Measurements from ENCODE around the gene HSF4.

HSF4 gene

DNA sequence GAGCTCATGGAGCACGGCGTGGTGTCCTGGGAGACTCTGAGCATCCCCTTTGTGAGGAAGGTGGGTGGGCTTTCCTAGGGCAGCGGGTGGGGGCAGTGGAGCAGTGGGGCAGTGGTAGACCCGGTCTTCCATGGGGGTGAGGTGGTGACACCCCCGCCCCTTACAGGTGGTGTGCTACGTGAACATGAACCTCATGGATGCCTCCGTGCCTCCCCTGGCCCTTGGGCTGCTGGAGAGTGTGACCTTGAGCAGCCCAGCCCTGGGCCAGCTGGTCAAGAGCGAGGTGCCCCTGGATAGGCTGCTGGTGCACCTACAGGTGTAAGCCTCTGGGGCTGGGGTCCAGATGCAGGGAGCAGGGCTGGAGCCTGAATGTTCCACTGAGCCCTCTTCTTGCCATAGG is 35.9 kb downstream of the HSF4 start:
- TF ChIP-seq SP1 (IDR thresholded peaks at IDR 0.05) (no peak), BHLHE40 (IDR thresholded peaks at IDR 0.05; ENCODE audit: borderline replicate concordance) (no peak), FOXK2 (IDR thresholded peaks at IDR 0.05) (no peak), TARDBP (IDR thresholded peaks at IDR 0.05) (no peak), HDGF (IDR thresholded peaks at IDR 0.05; ENCODE audit: borderline replicate concordance) (no peak), FOXA1 (IDR thresholded peaks at IDR 0.05) (no peak)
- TF ChIP-seq, protein P1, sequence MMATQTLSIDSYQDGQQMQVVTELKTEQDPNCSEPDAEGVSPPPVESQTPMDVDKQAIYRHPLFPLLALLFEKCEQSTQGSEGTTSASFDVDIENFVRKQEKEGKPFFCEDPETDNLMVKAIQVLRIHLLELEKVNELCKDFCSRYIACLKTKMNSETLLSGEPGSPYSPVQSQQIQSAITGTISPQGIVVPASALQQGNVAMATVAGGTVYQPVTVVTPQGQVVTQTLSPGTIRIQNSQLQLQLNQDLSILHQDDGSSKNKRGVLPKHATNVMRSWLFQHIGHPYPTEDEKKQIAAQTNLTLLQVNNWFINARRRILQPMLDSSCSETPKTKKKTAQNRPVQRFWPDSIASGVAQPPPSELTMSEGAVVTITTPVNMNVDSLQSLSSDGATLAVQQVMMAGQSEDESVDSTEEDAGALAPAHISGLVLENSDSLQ (IDR thresholded peaks at IDR 0.05): no peak
- CTCF ChIA-PET: no interaction called here
- POLR2A ChIA-PET: no interaction called here
- no peak for DNase-seq (ENCODE audit: extremely low spot score)

DNA sequence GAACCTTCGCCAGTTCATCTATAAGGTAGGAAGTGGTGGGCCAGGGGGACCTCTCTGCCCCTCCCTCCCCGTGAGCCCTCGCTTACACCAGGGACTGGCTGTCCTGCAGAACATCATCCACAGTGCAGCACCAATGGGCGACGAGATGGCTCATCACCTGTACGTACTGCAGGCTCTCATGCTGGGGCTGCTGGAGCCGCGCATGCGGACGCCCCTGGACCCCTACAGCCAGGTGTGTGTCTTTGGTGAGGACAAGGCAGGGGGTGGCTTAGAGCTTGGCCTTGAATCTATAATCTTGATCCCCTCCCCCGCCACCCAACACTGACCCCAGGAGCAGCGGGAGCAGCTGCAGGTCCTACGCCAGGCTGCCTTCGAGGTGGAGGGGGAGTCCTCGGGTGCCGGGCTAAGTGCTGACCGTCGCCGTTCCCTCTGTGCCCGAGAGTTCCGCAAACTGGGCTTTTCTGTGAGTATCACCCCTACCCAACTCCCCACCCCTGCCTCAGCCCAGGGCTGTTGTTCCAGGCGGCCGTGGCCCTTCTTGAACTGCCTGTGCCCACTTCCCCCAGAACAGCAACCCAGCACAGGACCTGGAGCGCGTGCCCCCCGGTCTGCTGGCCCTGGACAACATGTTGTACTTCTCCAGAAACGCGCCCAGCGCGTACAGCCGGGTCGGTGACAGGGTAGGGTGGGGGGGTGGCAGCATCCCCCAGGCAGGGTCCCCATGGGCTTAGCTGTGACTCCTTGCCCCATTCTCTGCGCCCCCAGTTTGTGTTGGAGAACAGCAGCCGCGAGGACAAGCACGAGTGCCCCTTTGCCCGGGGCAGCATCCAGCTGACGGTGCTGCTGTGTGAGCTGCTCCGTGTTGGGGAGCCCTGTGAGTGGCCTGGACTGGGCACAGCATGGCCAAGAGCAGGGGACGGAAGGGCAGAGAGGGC is 37.1 kb downstream of the HSF4 start:
- TF ChIP-seq ELF4 (IDR thresholded peaks at IDR 0.05) (no peak), BHLHE40 (IDR thresholded peaks at IDR 0.05; ENCODE audit: borderline replicate concordance) (no peak), L3MBTL2 (conservative IDR thresholded peaks at IDR 0.05) (no peak), FOXA1 (IDR thresholded peaks at IDR 0.05) (no peak), TARDBP (IDR thresholded peaks at IDR 0.05) (no peak), ZNF384 (IDR thresholded peaks at IDR 0.05) (no peak), LEF1 (IDR thresholded peaks at IDR 0.05; ENCODE audit: borderline replicate concordance) (no peak), SUZ12 (IDR thresholded peaks at IDR 0.05) (no peak), CTBP1 (IDR thresholded peaks at IDR 0.05; ENCODE audit: borderline replicate concordance) (no peak), HDGF (IDR thresholded peaks at IDR 0.05; ENCODE audit: borderline replicate concordance) (no peak), FOXM1 (IDR thresholded peaks at IDR 0.05; ENCODE audit: borderline replicate concordance) (no peak), ARNT (IDR thresholded peaks at IDR 0.05) (no peak)
- no peak for DNase-seq (ENCODE audit: extremely low spot score)
- ChIA-PET POLR2A (interaction anchor here (1.1 kb wide), 1 partner anchor 45 kb away, joined by 4 read pairs; no protein-coding TSS in a partner anchor), CTCF (interaction anchor here (0.6 kb wide), 1 partner anchor 17 kb away, joined by 5 read pairs; no protein-coding TSS in a partner anchor)

DNA sequence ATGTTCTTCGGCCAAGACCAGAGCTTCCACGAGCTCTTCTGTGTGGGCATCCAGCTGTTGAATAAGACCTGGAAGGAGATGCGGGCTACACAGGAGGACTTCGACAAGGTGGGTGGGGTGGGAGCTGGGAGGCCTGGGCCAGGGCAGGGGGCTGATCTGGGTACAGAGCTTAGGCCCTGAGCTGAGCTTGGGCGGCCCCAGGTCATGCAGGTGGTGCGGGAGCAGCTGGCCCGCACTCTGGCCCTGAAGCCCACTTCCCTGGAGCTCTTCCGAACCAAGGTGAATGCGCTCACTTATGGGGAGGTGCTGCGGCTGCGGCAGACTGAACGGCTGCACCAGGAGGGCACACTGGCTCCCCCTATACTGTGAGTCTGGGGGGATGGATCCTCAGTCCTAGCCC is 37.9 kb downstream of the HSF4 start:
- ChIA-PET CTCF (no interaction called here), POLR2A (interaction anchor here (1.1 kb wide), 1 partner anchor 44 kb away, joined by 4 read pairs; no protein-coding TSS in a partner anchor)
- DNase-seq (ENCODE audit: extremely low spot score): no peak
- no peak for TF ChIP-seq BHLHE40 (IDR thresholded peaks at IDR 0.05; ENCODE audit: borderline replicate concordance)
- no peak for TF ChIP-seq ZNF384 (IDR thresholded peaks at IDR 0.05)
- no peak for TF ChIP-seq FOXK2 (IDR thresholded peaks at IDR 0.05)
- TF ChIP-seq TARDBP (IDR thresholded peaks at IDR 0.05): no peak
- no peak for TF ChIP-seq ELF4 (IDR thresholded peaks at IDR 0.05)
- TF ChIP-seq SUZ12 (IDR thresholded peaks at IDR 0.05): no peak
- no peak for TF ChIP-seq LEF1 (IDR thresholded peaks at IDR 0.05; ENCODE audit: borderline replicate concordance)
- TF ChIP-seq FOXA1 (IDR thresholded peaks at IDR 0.05): no peak
- TF ChIP-seq, protein P1 (IDR thresholded peaks at IDR 0.05): no peak
- TF ChIP-seq L3MBTL2 (conservative IDR thresholded peaks at IDR 0.05): no peak
- TF ChIP-seq SP1 (IDR thresholded peaks at IDR 0.05): no peak
- no peak for TF ChIP-seq HDGF (IDR thresholded peaks at IDR 0.05; ENCODE audit: borderline replicate concordance)
- no peak for TF ChIP-seq ARNT (IDR thresholded peaks at IDR 0.05)
- no peak for TF ChIP-seq FOXM1 (IDR thresholded peaks at IDR 0.05; ENCODE audit: borderline replicate concordance)
- no peak for TF ChIP-seq NFRKB (IDR thresholded peaks at IDR 0.05)
- TF ChIP-seq CTBP1 (IDR thresholded peaks at IDR 0.05; ENCODE audit: borderline replicate concordance): no peak

DNA sequence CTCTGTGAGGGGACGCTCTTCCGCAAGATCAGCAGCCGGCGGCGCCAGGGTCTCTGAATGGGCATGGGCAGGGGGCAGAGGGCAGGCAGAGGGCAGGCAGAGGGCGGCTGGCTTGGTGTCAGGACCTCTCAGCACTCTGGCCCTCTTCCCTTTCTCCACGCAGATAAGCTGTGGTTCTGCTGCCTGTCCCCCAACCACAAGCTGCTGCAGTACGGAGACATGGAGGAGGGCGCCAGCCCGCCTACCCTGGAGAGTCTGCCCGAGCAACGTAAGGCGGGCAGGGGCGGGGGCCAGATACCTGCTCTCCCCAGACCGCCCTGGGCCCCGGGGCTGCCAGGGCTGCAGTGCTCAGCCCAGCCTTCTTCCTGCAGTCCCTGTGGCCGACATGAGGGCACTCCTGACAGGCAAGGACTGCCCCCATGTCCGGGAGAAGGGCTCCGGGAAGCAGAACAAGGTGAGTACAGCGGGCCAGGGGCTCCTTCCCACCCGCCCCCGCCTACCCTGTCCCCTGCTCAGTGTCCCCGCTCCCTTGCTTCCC is 38.5 kb downstream of the HSF4 start:
- no peak for DNase-seq (ENCODE audit: extremely low spot score)
- no peak for TF ChIP-seq SUZ12 (IDR thresholded peaks at IDR 0.05)
- TF ChIP-seq LEF1 (IDR thresholded peaks at IDR 0.05; ENCODE audit: borderline replicate concordance): no peak
- TF ChIP-seq, protein P1 (IDR thresholded peaks at IDR 0.05): no peak
- no peak for TF ChIP-seq ELF4 (IDR thresholded peaks at IDR 0.05)
- no peak for TF ChIP-seq ARNT (IDR thresholded peaks at IDR 0.05)
- ChIA-PET POLR2A (no interaction called here), CTCF (no interaction called here)

DNA sequence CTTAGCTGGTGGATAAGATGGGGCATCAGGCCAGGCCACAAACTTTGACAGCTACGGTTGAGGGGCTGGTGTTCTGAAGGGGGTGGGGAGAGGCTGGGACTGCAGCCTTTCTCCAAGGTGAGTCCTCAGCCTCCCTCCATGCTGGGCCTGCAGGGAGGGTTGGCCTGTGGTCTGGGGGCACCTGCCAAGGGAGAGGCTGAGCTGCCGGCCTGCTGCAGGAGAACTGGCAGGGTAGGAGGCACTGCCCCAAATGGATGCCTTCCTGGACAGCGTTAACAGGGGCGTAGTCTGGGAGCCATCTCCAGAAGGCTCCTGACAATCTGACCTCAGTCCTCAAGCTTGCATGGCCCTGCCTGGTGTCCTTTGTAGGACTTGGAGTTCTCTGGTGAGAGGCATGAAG is 39.5 kb downstream of the HSF4 start:
- DNase-seq (ENCODE audit: extremely low spot score): no peak
- POLR2A ChIA-PET: no interaction called here
- CTCF ChIA-PET: no interaction called here
- no peak for TF ChIP-seq LEF1 (IDR thresholded peaks at IDR 0.05; ENCODE audit: borderline replicate concordance)

DNA sequence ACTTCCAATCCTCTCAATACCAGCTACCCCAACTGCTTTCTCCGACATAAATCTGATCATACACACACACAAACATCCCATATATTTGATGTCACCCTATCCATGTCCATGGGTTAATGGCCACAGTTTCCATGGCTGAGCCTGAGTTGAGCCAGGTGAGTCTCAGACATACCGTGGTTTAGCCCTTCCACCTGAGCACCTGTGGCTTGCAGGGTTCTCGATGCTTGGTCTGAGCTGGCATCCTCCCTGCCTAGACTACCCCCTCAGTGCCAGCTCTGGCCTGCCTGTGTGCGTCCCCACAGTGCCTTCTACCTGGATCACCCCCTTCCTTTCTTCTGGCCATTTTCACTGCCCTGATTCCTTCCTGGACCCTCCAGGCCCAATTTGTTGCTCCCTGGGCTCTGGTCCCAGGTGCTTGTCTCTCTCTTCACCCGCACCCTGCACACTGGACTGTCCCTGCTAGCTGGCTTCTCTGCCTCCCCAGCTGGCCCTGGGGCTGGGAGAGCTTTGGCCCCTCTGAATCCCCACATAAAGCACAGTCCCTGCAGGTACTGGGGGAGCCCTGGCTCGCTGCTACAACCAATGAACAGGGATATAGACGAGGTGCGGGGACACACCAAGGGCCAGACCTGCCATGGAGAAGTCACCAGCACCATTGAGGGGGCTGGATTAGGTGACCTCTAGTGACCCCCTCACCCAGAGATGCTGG is 41.7 kb downstream of the HSF4 start:
- ChIA-PET CTCF (interaction anchor here (0.6 kb wide), 1 partner anchor 9 kb away, joined by 3 read pairs; no protein-coding TSS in a partner anchor), POLR2A (interaction anchor here (0.9 kb wide), 1 partner anchor 20 kb away, joined by 3 read pairs; no protein-coding TSS in a partner anchor)
- DNase-seq (ENCODE audit: extremely low spot score): no peak
- TF ChIP-seq NFRKB (IDR thresholded peaks at IDR 0.05) (no peak), FOXK2 (IDR thresholded peaks at IDR 0.05) (no peak), ZNF384 (IDR thresholded peaks at IDR 0.05) (no peak), BHLHE40 (IDR thresholded peaks at IDR 0.05; ENCODE audit: borderline replicate concordance) (no peak), SP1 (IDR thresholded peaks at IDR 0.05) (no peak), TARDBP (IDR thresholded peaks at IDR 0.05) (no peak), HDGF (IDR thresholded peaks at IDR 0.05; ENCODE audit: borderline replicate concordance) (no peak), CTBP1 (IDR thresholded peaks at IDR 0.05; ENCODE audit: borderline replicate concordance) (no peak), L3MBTL2 (conservative IDR thresholded peaks at IDR 0.05) (no peak), LEF1 (IDR thresholded peaks at IDR 0.05; ENCODE audit: borderline replicate concordance) (no peak), ELF4 (IDR thresholded peaks at IDR 0.05) (no peak), ARNT (IDR thresholded peaks at IDR 0.05) (no peak), FOXA1 (IDR thresholded peaks at IDR 0.05) (no peak), SUZ12 (IDR thresholded peaks at IDR 0.05) (no peak)
- TF ChIP-seq, protein P1 (IDR thresholded peaks at IDR 0.05): no peak
